GM23248 (cell line): ENCODE measurements around the gene MRPL28. TPM values are rescaled to one million over a fixed set of nuclear protein-coding genes. Genes with fewer than 3 reads are reported as not detected.

ENCODE experiments used
- DNase-seq: peaks from one replicate; pipeline ENCODE4 v3.0.0-alpha.2; 2015
- H2AFZ ChIP-seq: fragments of 200-600 bp; sonication (generic); 2 replicates; pipeline ENCODE4 v1.6.1; 2016; ENCODE audit warnings: antibody characterized with exemption
- H3F3A ChIP-seq: fragments of 200-600 bp; sonication (generic); 2 replicates; pipeline ENCODE4 v1.6.1; 2016; ENCODE audit warnings: mild to moderate bottlenecking, antibody characterized with exemption, mixed run types; ENCODE audit not compliant: insufficient read depth
- H3K27ac ChIP-seq: fragments of 200-600 bp; sonication (generic); 2 replicates; pipeline ENCODE4 v1.5.1; 2016; ENCODE audit warnings: mild to moderate bottlenecking
- H3K27me3 ChIP-seq: fragments of 200-600 bp; sonication (generic); replicated peaks from 2 replicates; pipeline ENCODE4 v1.6.1; 2016; ENCODE audit warnings: mild to moderate bottlenecking; ENCODE audit not compliant: insufficient read depth
- H3K36me3 ChIP-seq: fragments of 200-600 bp; sonication (generic); 2 replicates; pipeline ENCODE4 v1.6.1; 2016; ENCODE audit warnings: low read depth, mild to moderate bottlenecking
- H3K4me1 ChIP-seq: fragments of 200-600 bp; sonication (generic); 2 replicates; pipeline ENCODE4 v1.6.1; 2016; ENCODE audit warnings: mild to moderate bottlenecking; ENCODE audit not compliant: insufficient read depth
- H3K4me2 ChIP-seq: fragments of 200-600 bp; sonication (generic); one replicate; pipeline ENCODE4 v1.6.1; 2016; ENCODE audit warnings: mild to moderate bottlenecking; ENCODE audit not compliant: unreplicated experiment
- H3K4me3 ChIP-seq: fragments of 200-600 bp; sonication (generic); 2 replicates; pipeline ENCODE4 v1.5.1; 2016; ENCODE audit warnings: mild to moderate bottlenecking
- H3K79me2 ChIP-seq: fragments of 200-600 bp; sonication (generic); 2 replicates; pipeline ENCODE4 v1.6.1; 2016; ENCODE audit warnings: mild to moderate bottlenecking; ENCODE audit not compliant: insufficient read depth
- H3K9ac ChIP-seq: fragments of 200-600 bp; sonication (generic); 2 replicates; pipeline ENCODE4 v1.6.1; 2016; ENCODE audit warnings: mild to moderate bottlenecking
- H3K9me2 ChIP-seq: fragments of 200-600 bp; sonication (generic); 2 replicates; pipeline ENCODE4 v1.6.1; 2016; ENCODE audit warnings: mixed run types, mild to moderate bottlenecking, moderate library complexity; ENCODE audit not compliant: insufficient read depth
- H3K9me3 ChIP-seq: fragments of 200-600 bp; sonication (generic); one replicate; pipeline ENCODE4 v1.6.1; 2017; ENCODE audit warnings: low read depth
- H4K20me1 ChIP-seq: fragments of 200-600 bp; sonication (generic); 2 replicates; pipeline ENCODE4 v1.6.0; 2016; ENCODE audit not compliant: insufficient read depth
- EZH2 ChIP-seq: fragments of 200-600 bp; sonication (generic); IDR thresholded peaks from 2 replicates; pipeline ENCODE4 v1.6.1; 2018; ENCODE audit warnings: antibody characterized with exemption, mild to moderate bottlenecking; ENCODE audit not compliant: insufficient read depth, poor library complexity, severe bottlenecking
- EZH2phosphoT487 ChIP-seq: fragments of 200-600 bp; sonication (generic); IDR thresholded peaks from 2 replicates; pipeline ENCODE4 v1.6.1; 2018; ENCODE audit warnings: antibody characterized with exemption, moderate library complexity, mild to moderate bottlenecking, low read depth; ENCODE audit not compliant: insufficient read depth
- WGBS, 2 experiments: methylation state at CpG; one replicate each; pipeline ENCODE4 v1.1.6; 2015 to 2017; ENCODE audit warnings: low lambda C conversion rate in 2 of 2, low coverage in 1 of 2; ENCODE audit errors: missing lambda C conversion rate in 2 of 2; 5-methylcytosine and 5-hydroxymethylcytosine counted together
- in situ Hi-C: fragments of 300-500 bp; cut with MboI; formaldehyde crosslinking; loops from 2 replicates; pipeline ENCODE4 v1.15.0; 2020
- polyA plus RNA-seq: library from polyadenylated mRNA; unstranded; fragments of >200 nt; fragmentation: Nextera tagmentation; extraction: Ambion mirVana; gene quantifications from 2 replicates; pipeline ENCODE4 v1.2.1, GENCODE V29; 2016
- total RNA-seq: library from RNA; depleted of rRNA; stranded (reverse); fragments of >200 nt; shearing (Covaris generic); gene quantifications from 2 replicates; pipeline ENCODE4 v1.2.3, GENCODE V29; 2014

Gene MRPL28
- total and polyA plus RNA-seq, 2 experiments from 2014 or later, result 103 to 108 TPM

DNA sequence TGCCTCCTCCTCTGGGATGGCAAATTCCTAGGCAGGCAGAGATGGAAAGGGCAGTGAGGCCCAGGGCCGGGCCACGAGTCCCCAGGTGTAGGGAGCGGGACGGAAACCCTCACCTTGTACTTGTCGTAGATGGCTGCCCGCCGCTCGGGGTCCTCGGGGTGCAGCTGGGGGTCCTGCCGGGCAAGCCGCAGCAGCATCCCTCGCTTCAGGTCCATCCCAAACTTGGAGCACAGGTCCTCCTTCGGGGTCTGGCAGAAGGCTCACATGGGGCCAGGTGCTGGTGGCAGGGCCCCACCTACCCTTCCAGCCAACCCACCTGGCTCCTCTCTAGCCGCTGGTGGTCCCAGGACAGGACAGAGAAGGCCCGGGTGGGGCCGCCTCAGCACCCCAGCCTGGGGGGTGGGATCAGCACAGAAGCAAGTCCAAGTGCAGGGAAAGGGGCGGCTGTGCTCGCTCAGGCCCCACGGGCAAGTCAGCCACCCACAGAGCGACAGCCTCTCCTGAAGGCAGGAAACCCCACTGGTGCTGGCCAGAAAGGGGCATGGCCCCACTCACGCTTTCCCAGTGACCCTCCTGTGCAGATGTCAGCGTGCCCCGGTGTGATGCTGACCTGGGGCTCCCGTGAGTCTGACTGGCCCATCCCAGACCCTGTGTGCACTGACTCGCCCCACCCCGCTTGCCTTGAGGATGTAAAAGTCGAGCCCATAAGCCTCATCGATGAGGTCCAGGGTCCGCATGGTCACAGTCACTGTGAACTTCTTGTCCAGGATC lies 1.8 kb downstream of the MRPL28 start:
- no peak for TF ChIP-seq EZH2phosphoT487
- no peak overlapping the region for H2AFZ ChIP-seq
- H3K9me3 ChIP-seq, result no peaks in the 10 kb centered on the region
- H3K4me2 ChIP-seq, result no peak overlapping the region
- 97 to 98% methylated on average over 28 to 29 of the region's 29 CpGs for WGBS, 2 experiments
- no peaks in the 10 kb centered on the region for H3K9me2 ChIP-seq
- no peak overlapping the region for H3K9ac ChIP-seq
- no peaks in the 10 kb centered on the region for H3K79me2 ChIP-seq
- H3F3A ChIP-seq, result no peaks in the 10 kb centered on the region
- no peaks in the 10 kb centered on the region for H3K27me3 ChIP-seq
- no peak overlapping the region for H3K27ac ChIP-seq
- no peak for DNase-seq
- no peaks in the 10 kb centered on the region for H3K36me3 ChIP-seq
- H3K4me1 ChIP-seq, result peaks cover 8% of the 10 kb centered on the region
- no peak overlapping the region for H3K4me3 ChIP-seq
- no peaks in the 10 kb centered on the region for H4K20me1 ChIP-seq
- in situ Hi-C loops, result no loop called here

GRCh38 chr16:367333-367903 lies 2.9 kb downstream of the MRPL28 start:
- no peaks in the 10 kb centered on the region for H3K27me3 ChIP-seq
- no peaks in the 10 kb centered on the region for H3K9me3 ChIP-seq
- H3K4me1 ChIP-seq, result peaks cover 8% of the 10 kb centered on the region
- no peak overlapping the region for H2AFZ ChIP-seq
- WGBS, 2 experiments, result 93 to 96% methylated on average over 18 of the region's 18 CpGs
- H3K36me3 ChIP-seq, result no peaks in the 10 kb centered on the region
- no peaks in the 10 kb centered on the region for H4K20me1 ChIP-seq
- DNase-seq, result no peak
- TF ChIP-seq EZH2phosphoT487 (no peak), EZH2 (no peak)
- no peak overlapping the region for H3K4me3 ChIP-seq
- H3K79me2 ChIP-seq, result no peaks in the 10 kb centered on the region
- in situ Hi-C loops, result no loop called here
- no peaks in the 10 kb centered on the region for H3F3A ChIP-seq
- H3K4me2 ChIP-seq, result no peak overlapping the region
- no peak overlapping the region for H3K9ac ChIP-seq
- H3K27ac ChIP-seq, result no peak overlapping the region
- no peaks in the 10 kb centered on the region for H3K9me2 ChIP-seq

DNA sequence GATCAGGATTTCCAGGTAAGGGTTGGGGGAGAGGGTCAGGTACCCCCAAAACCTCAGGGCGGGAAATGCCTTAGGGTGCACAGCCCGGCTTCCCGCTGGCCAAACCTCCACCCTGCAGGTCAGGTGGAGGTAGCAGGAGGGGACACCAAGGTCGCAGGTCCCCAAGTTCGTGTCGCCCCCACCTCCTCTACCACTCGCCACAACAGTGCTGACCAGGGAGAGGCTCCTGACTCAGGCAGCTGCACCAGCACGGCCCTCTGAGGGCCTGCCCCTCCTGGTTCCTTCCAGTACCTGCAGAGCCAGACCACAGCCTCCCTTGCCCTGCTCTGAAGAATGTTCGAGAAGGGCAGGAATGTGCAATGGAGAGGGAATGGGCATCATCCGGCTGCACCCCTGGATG lies 3.9 kb downstream of the MRPL28 start:
- Histone ChIP-seq H4K20me1 (no peaks in the 10 kb centered on the region), H3F3A (no peaks in the 10 kb centered on the region), H3K27me3 (no peaks in the 10 kb centered on the region), H3K79me2 (no peaks in the 10 kb centered on the region), H3K9me2 (no peaks in the 10 kb centered on the region), H3K27ac (no peak overlapping the region), H2AFZ (no peak overlapping the region), H3K4me3 (no peak overlapping the region), H3K9me3 (no peaks in the 10 kb centered on the region), H3K4me1 (peaks cover 8% of the 10 kb centered on the region), H3K9ac (no peak overlapping the region), H3K36me3 (no peaks in the 10 kb centered on the region), H3K4me2 (no peak overlapping the region)
- no peak for DNase-seq
- TF ChIP-seq EZH2phosphoT487 (no peak), EZH2 (no peak)
- 89 to 90% methylated on average over 10 of the region's 10 CpGs for WGBS, 2 experiments
- in situ Hi-C loops, result no loop called here

GRCh38 chr16:364595-365491 lies 5.5 kb downstream of the MRPL28 start:
- H3K36me3 ChIP-seq, result no peaks in the 10 kb centered on the region
- H2AFZ ChIP-seq, result no peak overlapping the region
- H3K4me2 ChIP-seq, result no peak overlapping the region
- H3F3A ChIP-seq, result no peaks in the 10 kb centered on the region
- WGBS, 2 experiments, result 51 to 53% methylated on average over 18 of the region's 19 CpGs
- no peaks in the 10 kb centered on the region for H3K79me2 ChIP-seq
- H3K9me3 ChIP-seq, result no peaks in the 10 kb centered on the region
- no peaks in the 10 kb centered on the region for H3K9me2 ChIP-seq
- H3K4me3 ChIP-seq, result no peak overlapping the region
- H3K9ac ChIP-seq, result no peak overlapping the region
- DNase-seq, result peak; percentile 46
- H4K20me1 ChIP-seq, result no peaks in the 10 kb centered on the region
- peaks cover 2% of the 10 kb centered on the region; the same call in 1 of the 2 replicates for H3K4me1 ChIP-seq
- no peaks in the 10 kb centered on the region for H3K27me3 ChIP-seq
- in situ Hi-C loops, result no loop called here
- TF ChIP-seq EZH2phosphoT487, result no peak
- no peak for TF ChIP-seq EZH2
- H3K27ac ChIP-seq, result no peak overlapping the region
